Gastrocnemius medialis (tissue), 4 donors: ENCODE measurements around the gene MAPKAPK5. TPM values are rescaled to one million over a fixed set of nuclear protein-coding genes. Genes with fewer than 3 reads are reported as not detected.

Experiments used
- ATAC-seq, 2 donors: fragments of 150-250 bp; one replicate each; pipeline ENCODE4 v1.9.1; 2016
- DNase-seq, 2 donors: peaks; one replicate each; pipeline ENCODE4 v3.0.0-alpha.2; 2019
- H3K27ac ChIP-seq, 4 donors: fragments of 200-600 bp; sonication (generic); 1 replicate in 1 of 4; 2 replicates in 3 of 4; pipeline ENCODE4 v1.5.1; 2016 to 2018; ENCODE audit warnings: mild to moderate bottlenecking in 2 of 4, moderate library complexity in 1 of 4
- H3K27me3 ChIP-seq, 3 donors: fragments of 200-600 bp; sonication (generic) in 2 of 3; 1 replicate in 1 of 3; 2 replicates in 2 of 3; pipeline versions ENCODE4 v1.5.1 to v1.6.0; 2016 to 2019; ENCODE audit warnings: mild to moderate bottlenecking in 1 of 3, moderate library complexity in 1 of 3
- H3K36me3 ChIP-seq, 2 donors: fragments of 200-600 bp; sonication (generic) in 1 of 2; one replicate each; pipeline ENCODE4 v1.5.1; 2017 to 2018
- H3K4me1 ChIP-seq, 2 donors: fragments of 200-600 bp; sonication (generic) in 1 of 2; one replicate each; pipeline ENCODE4 v1.5.1; 2016 to 2017; ENCODE audit warnings: mild to moderate bottlenecking in 2 of 2
- H3K4me3 ChIP-seq, 4 donors: fragments of 200-600 bp; sonication (generic) in 3 of 4; 1 replicate in 1 of 4; 2 replicates in 3 of 4; pipeline ENCODE4 v1.5.1; 2016 to 2019; ENCODE audit warnings: mild to moderate bottlenecking in 2 of 4
- H3K9me3 ChIP-seq, 3 donors: fragments of 200-600 bp; sonication (generic) in 2 of 3; 1 replicate in 1 of 3; 2 replicates in 2 of 3; pipeline ENCODE4 v1.5.1; 2016 to 2019
- POLR2A ChIP-seq, 2 donors: fragments of 450-650 bp; IDR thresholded peaks; one replicate each; pipeline ENCODE4 v1.6.1; 2017; ENCODE audit warnings: antibody characterized with exemption in 2 of 2, mild to moderate bottlenecking in 2 of 2, moderate library complexity in 2 of 2
- in situ Hi-C, 4 donors: fragments of 200-750 bp; cut with MboI; loops; one replicate each; pipeline versions ENCODE4 v1.15.0 to v1.8.0; 2017; ENCODE audit warnings: low sequenced_read_pairs in 4 of 4
- intact Hi-C: fragments of 100-400 bp; cut with DNase I; formaldehyde crosslinking; loops from one replicate; pipeline ENCODE4 v1.15.1; 2023; ENCODE audit warnings: low total_unique reads
- total RNA-seq, 4 donors: library from RNA; depleted of rRNA; stranded (reverse); fragments of >200 nt; gene quantifications; one replicate each; pipeline versions ENCODE4 v1.1.0 to v1.2.3, GENCODE V29; 2016
- TF ChIP-seq, protein P1 (sequence below), 5 experiments: fragments of 450-650 bp in 3 of 5; fragments of 200-600 bp in 2 of 5; sonication (generic) in 2 of 5; IDR thresholded peaks in 4 of 5; conservative IDR thresholded peaks in 1 of 5; 1 replicate in 4 of 5; 2 replicates in 1 of 5; pipeline ENCODE4 v1.5.1; 2016 to 2019; ENCODE audit warnings: antibody characterized with exemption in 5 of 5, mild to moderate bottlenecking in 3 of 5, moderate library complexity in 3 of 5

The MAPKAPK5 gene
- total RNA-seq, 4 donors from 2014 or later = 32.3 to 57.8 (median 48.0) TPM

DNA sequence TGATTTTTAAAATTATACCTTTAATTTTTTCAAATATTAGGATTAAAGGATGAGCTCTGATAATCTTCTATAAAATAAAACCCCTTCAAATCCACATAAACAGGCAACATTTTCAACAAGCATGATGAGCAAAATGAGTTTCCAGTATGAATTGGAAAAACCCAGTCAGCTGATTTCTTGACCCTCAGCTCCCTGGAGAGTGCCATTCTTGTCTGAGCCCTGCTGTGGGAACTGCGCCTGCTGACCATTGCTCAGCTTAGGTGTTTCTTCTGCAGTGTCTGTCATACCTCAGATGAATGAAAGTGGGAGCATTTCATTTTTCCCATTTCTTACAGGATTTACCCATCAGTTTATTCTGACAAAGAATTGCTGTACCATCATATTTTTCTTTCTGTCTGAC is 27.6 kb downstream of the MAPKAPK5 start:
- no peak overlapping the region for H3K4me3 ChIP-seq
- no peak overlapping the region for H3K27ac ChIP-seq
- TF ChIP-seq, protein P1, sequence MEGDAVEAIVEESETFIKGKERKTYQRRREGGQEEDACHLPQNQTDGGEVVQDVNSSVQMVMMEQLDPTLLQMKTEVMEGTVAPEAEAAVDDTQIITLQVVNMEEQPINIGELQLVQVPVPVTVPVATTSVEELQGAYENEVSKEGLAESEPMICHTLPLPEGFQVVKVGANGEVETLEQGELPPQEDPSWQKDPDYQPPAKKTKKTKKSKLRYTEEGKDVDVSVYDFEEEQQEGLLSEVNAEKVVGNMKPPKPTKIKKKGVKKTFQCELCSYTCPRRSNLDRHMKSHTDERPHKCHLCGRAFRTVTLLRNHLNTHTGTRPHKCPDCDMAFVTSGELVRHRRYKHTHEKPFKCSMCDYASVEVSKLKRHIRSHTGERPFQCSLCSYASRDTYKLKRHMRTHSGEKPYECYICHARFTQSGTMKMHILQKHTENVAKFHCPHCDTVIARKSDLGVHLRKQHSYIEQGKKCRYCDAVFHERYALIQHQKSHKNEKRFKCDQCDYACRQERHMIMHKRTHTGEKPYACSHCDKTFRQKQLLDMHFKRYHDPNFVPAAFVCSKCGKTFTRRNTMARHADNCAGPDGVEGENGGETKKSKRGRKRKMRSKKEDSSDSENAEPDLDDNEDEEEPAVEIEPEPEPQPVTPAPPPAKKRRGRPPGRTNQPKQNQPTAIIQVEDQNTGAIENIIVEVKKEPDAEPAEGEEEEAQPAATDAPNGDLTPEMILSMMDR (IDR thresholded peaks at IDR 0.05 in 4 of 5, conservative IDR thresholded peaks at IDR 0.05 in 1 of 5) = no peak
- TF ChIP-seq POLR2A (IDR thresholded peaks at IDR 0.05) = no peak
- in situ Hi-C loops (no loop called here), intact Hi-C loops (no loop called here)
- DNase-seq (no peak), ATAC-seq (no peak)
- no peaks in the 10 kb centered on the region for H3K9me3 ChIP-seq
- no peaks in the 10 kb centered on the region for H3K4me1 ChIP-seq
- H3K36me3 ChIP-seq = peaks cover 7 to 81% of the 10 kb centered on the region in 2 donors
- no peaks in the 10 kb centered on the region for H3K27me3 ChIP-seq

DNA sequence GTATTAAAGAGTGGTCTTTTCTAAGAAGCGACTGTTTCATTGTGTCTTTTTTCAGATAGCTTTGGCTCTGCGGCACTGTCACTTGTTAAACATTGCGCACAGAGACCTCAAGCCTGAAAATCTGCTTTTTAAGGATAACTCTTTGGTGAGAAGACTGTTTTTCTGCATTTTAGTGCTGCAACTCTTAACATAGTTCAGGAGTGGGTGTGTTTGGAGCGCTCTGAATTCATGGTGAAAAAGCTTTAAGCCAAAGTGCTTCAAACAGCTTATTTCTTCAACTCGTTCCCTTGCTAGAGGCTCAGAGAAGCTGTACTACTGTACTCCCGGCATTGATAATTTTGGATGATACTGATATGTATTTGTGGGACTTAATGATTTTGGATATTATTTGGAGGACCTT is 28.2 kb downstream of the MAPKAPK5 start:
- Histone ChIP-seq H3K36me3 (peaks cover 7 to 82% of the 10 kb centered on the region in 2 donors), H3K4me1 (no peaks in the 10 kb centered on the region), H3K27me3 (no peaks in the 10 kb centered on the region), H3K27ac (no peak overlapping the region), H3K9me3 (no peaks in the 10 kb centered on the region), H3K4me3 (no peak overlapping the region)
- intact Hi-C loops = no loop called here
- ATAC-seq (no peak), DNase-seq (no peak)
- in situ Hi-C loops = no loop called here
- TF ChIP-seq, protein P1 (IDR thresholded peaks at IDR 0.05 in 4 of 5, conservative IDR thresholded peaks at IDR 0.05 in 1 of 5) = no peak
- no peak for TF ChIP-seq POLR2A (IDR thresholded peaks at IDR 0.05)

DNA sequence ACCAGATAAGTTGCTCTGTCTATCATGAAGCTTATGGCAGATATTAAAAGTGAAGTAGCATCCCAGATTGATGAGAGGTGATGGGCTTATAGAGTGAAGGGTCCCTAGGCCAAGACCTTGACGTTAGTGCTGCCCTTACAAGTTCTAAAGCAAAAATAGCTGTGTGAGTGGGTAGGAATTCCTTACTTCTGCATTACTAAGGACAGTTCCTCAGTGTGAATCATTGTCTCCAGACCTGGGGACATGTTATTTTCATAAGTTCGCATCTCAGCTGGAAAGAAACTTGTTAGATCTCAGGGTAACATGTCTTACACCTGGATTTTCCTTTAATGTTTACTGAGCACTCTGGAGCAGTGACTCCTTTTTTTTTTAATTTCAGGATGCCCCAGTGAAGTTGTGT is 28.7 kb downstream of the MAPKAPK5 start:
- ATAC-seq (no peak), DNase-seq (no peak)
- no peaks in the 10 kb centered on the region for H3K4me1 ChIP-seq
- H3K36me3 ChIP-seq = peaks cover 7 to 86% of the 10 kb centered on the region in 2 donors
- H3K4me3 ChIP-seq = no peak overlapping the region
- no peaks in the 10 kb centered on the region for H3K9me3 ChIP-seq
- in situ Hi-C loops = no loop called here
- intact Hi-C loops = no loop called here
- no peak for TF ChIP-seq POLR2A (IDR thresholded peaks at IDR 0.05)
- TF ChIP-seq, protein P1 (IDR thresholded peaks at IDR 0.05 in 4 of 5, conservative IDR thresholded peaks at IDR 0.05 in 1 of 5) = no peak
- H3K27me3 ChIP-seq = no peaks in the 10 kb centered on the region
- no peak overlapping the region for H3K27ac ChIP-seq

DNA sequence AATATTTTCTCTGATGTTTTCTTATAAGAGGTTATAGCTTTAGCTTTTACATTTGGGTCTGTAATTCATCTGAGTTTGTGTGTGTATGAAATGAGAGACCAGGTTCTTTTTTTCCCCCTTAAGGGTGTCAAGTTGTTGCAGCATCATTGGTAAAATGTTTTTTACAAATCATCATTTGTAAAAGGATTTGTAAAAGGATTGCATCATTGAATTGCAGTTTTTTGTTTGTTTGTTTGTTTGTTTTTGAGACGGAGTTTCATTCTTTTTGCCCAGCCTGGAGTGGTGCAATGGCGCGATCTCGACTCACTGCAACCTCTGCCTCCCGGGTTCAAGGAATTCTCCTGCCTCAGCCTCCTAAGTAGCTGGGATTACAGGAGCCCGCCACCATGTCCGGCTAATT is 31.1 kb downstream of the MAPKAPK5 start:
- no peak overlapping the region for H3K4me3 ChIP-seq
- no peaks in the 10 kb centered on the region for H3K27me3 ChIP-seq
- TF ChIP-seq, protein P1 (IDR thresholded peaks at IDR 0.05 in 4 of 5, conservative IDR thresholded peaks at IDR 0.05 in 1 of 5) = no peak
- TF ChIP-seq POLR2A (IDR thresholded peaks at IDR 0.05) = no peak
- no peak overlapping the region for H3K27ac ChIP-seq
- no peak for ATAC-seq
- no peak for DNase-seq
- peaks cover 7 to 62% of the 10 kb centered on the region in 2 donors for H3K36me3 ChIP-seq
- in situ Hi-C loops = no loop called here
- H3K9me3 ChIP-seq = no peaks in the 10 kb centered on the region
- intact Hi-C loops = no loop called here
- no peaks in the 10 kb centered on the region for H3K4me1 ChIP-seq

DNA sequence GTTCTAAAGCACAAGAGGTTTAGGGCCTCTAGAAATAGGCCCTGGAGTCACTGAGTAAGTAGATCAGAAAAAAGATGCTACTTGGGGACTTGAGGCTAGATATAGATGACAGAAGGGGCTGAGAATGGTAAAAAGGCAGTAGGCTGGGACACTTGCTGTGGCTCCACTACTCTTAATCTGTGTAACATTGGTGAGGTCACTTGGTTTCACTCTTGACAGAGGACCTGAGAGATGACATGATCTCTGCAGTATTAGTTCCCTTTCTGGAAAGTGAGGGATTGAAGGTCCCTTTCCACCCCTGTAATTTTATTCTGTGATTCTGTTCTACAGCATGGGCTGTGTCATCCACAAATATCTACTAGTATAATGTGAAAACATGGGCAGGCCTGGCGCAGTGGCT is 39.7 kb downstream of the MAPKAPK5 start:
- H3K27ac ChIP-seq = no peak overlapping the region
- no peaks in the 10 kb centered on the region for H3K27me3 ChIP-seq
- TF ChIP-seq POLR2A (IDR thresholded peaks at IDR 0.05) = no peak
- TF ChIP-seq, protein P1 (IDR thresholded peaks at IDR 0.05 in 4 of 5, conservative IDR thresholded peaks at IDR 0.05 in 1 of 5) = no peak
- in situ Hi-C loops = no loop called here
- no peaks in the 10 kb centered on the region for H3K9me3 ChIP-seq
- ATAC-seq = no peak
- no peak for DNase-seq
- intact Hi-C loops = no loop called here
- no peaks in the 10 kb centered on the region for H3K4me1 ChIP-seq
- peaks cover 0 to 78% of the 10 kb centered on the region in 2 donors for H3K36me3 ChIP-seq
- no peak overlapping the region for H3K4me3 ChIP-seq
